GM23338 (cell line): Measurements from ENCODE around the gene TUB. TPM values are rescaled to one million over a fixed set of nuclear protein-coding genes. Genes with fewer than 3 reads are reported as not detected.

Experiments
- ATAC-seq: fragments of 200-7000 bp; cut with Tn5 transposase; 3 replicates; pipeline ENCODE4 v1.9.1; 2020
- DNase-seq: peaks from one replicate; pipeline ENCODE4 v3.0.0-alpha.2; 2015; ENCODE audit warnings: low spot score
- H2AFZ ChIP-seq: fragments of 200-600 bp; sonication (generic); 2 replicates; pipeline ENCODE4 v1.8.0; 2016; ENCODE audit warnings: antibody characterized with exemption, mild to moderate bottlenecking, moderate library complexity
- H3F3A ChIP-seq: fragments of 200-600 bp; sonication (generic); replicated peaks from 2 replicates; pipeline ENCODE4 v1.8.0; 2017; ENCODE audit warnings: antibody characterized with exemption, mixed run types, low read depth
- H3K27ac ChIP-seq: fragments of 200-600 bp; sonication (generic); 2 replicates; pipeline ENCODE4 v1.6.1; 2016; ENCODE audit warnings: low read depth
- H3K27me3 ChIP-seq: fragments of 200-600 bp; sonication (generic); 2 replicates; pipeline ENCODE4 v1.8.0; 2016; ENCODE audit warnings: mild to moderate bottlenecking, mixed run types, moderate library complexity; ENCODE audit not compliant: insufficient read depth
- H3K36me3 ChIP-seq: fragments of 200-600 bp; sonication (generic); 2 replicates; pipeline ENCODE4 v1.8.0; 2016; ENCODE audit warnings: mild to moderate bottlenecking; ENCODE audit not compliant: insufficient read depth
- H3K4me1 ChIP-seq: fragments of 200-600 bp; sonication (generic); 2 replicates; pipeline ENCODE4 v1.8.0; 2016; ENCODE audit warnings: mild to moderate bottlenecking, moderate library complexity; ENCODE audit not compliant: insufficient read depth
- H3K4me2 ChIP-seq: fragments of 200-600 bp; sonication (generic); 2 replicates; pipeline ENCODE4 v1.7.1; 2017; ENCODE audit warnings: mixed run types
- H3K4me3 ChIP-seq: fragments of 200-600 bp; sonication (generic); 2 replicates; pipeline ENCODE4 v1.6.1; 2016; ENCODE audit warnings: mixed run types
- H3K79me2 ChIP-seq: fragments of 200-600 bp; sonication (generic); replicated peaks from 2 replicates; pipeline ENCODE4 v1.8.0; 2017; ENCODE audit warnings: mild to moderate bottlenecking; ENCODE audit not compliant: insufficient read depth
- H3K9me2 ChIP-seq: fragments of 200-600 bp; sonication (generic); 2 replicates; pipeline ENCODE4 v1.8.0; 2017; ENCODE audit not compliant: insufficient read depth
- H4K20me1 ChIP-seq: fragments of 200-600 bp; sonication (generic); replicated peaks from 2 replicates; pipeline ENCODE4 v1.8.0; 2017; ENCODE audit warnings: mild to moderate bottlenecking; ENCODE audit not compliant: insufficient read depth
- H3K27ac Mint-ChIP-seq: 2 replicates; pipeline ENCODE4 v1.8.0; 2020; ENCODE audit warnings: inconsistent platforms, mild to moderate bottlenecking, moderate library complexity, mixed read lengths
- H3K27me3 Mint-ChIP-seq: 3 replicates; pipeline ENCODE4 v1.8.0; 2022; ENCODE audit warnings: low read depth, mild to moderate bottlenecking, moderate library complexity, mixed read lengths, inconsistent platforms; ENCODE audit not compliant: insufficient read depth, poor library complexity
- H3K36me3 Mint-ChIP-seq: 3 replicates; pipeline ENCODE4 v1.8.0; 2021; ENCODE audit warnings: low read depth, mild to moderate bottlenecking, inconsistent platforms, moderate library complexity, mixed read lengths
- H3K4me1 Mint-ChIP-seq: 3 replicates; pipeline ENCODE4 v1.8.0; 2020; ENCODE audit warnings: mild to moderate bottlenecking, inconsistent platforms, mixed read lengths
- H3K4me3 Mint-ChIP-seq: 3 replicates; pipeline ENCODE4 v1.8.0; 2021; ENCODE audit warnings: moderate library complexity, mild to moderate bottlenecking, inconsistent platforms, mixed read lengths
- H3K9me3 Mint-ChIP-seq: 3 replicates; pipeline ENCODE4 v1.8.0; 2020; ENCODE audit warnings: moderate library complexity, mild to moderate bottlenecking, inconsistent platforms, mixed read lengths
- NANOG ChIP-seq: IDR thresholded peaks from 2 replicates; pipeline ENCODE4 v1.6.1; 2016; ENCODE audit warnings: antibody characterized with exemption, borderline replicate concordance
- ZNF331 ChIP-seq: fragments of 250-450 bp; sonication (Bioruptor Pico); IDR thresholded peaks from 2 replicates; pipeline ENCODE4 v1.5.0; 2020; ENCODE audit warnings: low read depth, mild to moderate bottlenecking, moderate library complexity
- ZNF462 ChIP-seq: fragments of 250-450 bp; sonication (Bioruptor Pico); IDR thresholded peaks from 2 replicates; pipeline ENCODE4 v1.5.0; 2020; ENCODE audit warnings: mild to moderate bottlenecking, moderate library complexity
- polyA plus RNA-seq: library from polyadenylated mRNA; unstranded; fragments of >200 nt; fragmentation: Nextera tagmentation; extraction: Ambion mirVana; gene quantifications from 2 replicates; pipeline ENCODE4 v1.2.1, GENCODE V29; 2016
- total RNA-seq: library from RNA; depleted of rRNA; stranded (reverse); fragments of >200 nt; shearing (Covaris generic); gene quantifications from 2 replicates; pipeline ENCODE4 v1.2.3, GENCODE V29; 2014

TUB gene
- total and polyA plus RNA-seq, 2 experiments from 2014 or later, result 5.5 to 30.4 TPM

- TF ChIP-seq ZNF462 (CRISPR knock-in tag), result no peak
- TF ChIP-seq NANOG, result no peak
Observed at GRCh38 chr11:8097062-8097461, 16.1 kb downstream of the TUB start (continued).

- H3K4me3 Mint-ChIP-seq, result no peak overlapping the region
Observed at GRCh38 chr11:8097468-8097867, 16.5 kb downstream of the TUB start.

More at GRCh38 chr11:8097468-8097867, 16.5 kb downstream of the TUB start:
- no peak overlapping the region for H3K4me3 ChIP-seq
- no peak overlapping the region for H3K4me2 ChIP-seq
- Mint-ChIP-seq H3K36me3 (peaks cover 30% of the 10 kb centered on the region), H3K27me3 (peaks cover 7% of the 10 kb centered on the region), H3K27ac (no peak overlapping the region), H3K4me1 (no peaks in the 10 kb centered on the region), H3K9me3 (no peaks in the 10 kb centered on the region)
- H2AFZ ChIP-seq, result no peak overlapping the region
- no peaks in the 10 kb centered on the region for H3K79me2 ChIP-seq
- peaks cover 10% of the 10 kb centered on the region for H3K36me3 ChIP-seq
- H3K27ac ChIP-seq, result no peak overlapping the region
- no peaks in the 10 kb centered on the region; the same call in 1 of the 2 replicates for H4K20me1 ChIP-seq
- DNase-seq, result no peak
- H3K9me2 ChIP-seq, result no peaks in the 10 kb centered on the region
- TF ChIP-seq NANOG (no peak), ZNF331 (no peak), ZNF462 (CRISPR knock-in tag) (no peak)
- no peaks in the 10 kb centered on the region for H3F3A ChIP-seq
- no peaks in the 10 kb centered on the region for H3K4me1 ChIP-seq
- H3K27me3 ChIP-seq, result no peaks in the 10 kb centered on the region
- no peak for ATAC-seq
